HepG2 (cell line): Measurements from ENCODE around the gene KLHL35.

Experiments
- CTCF ChIP-seq: sonication (generic); formaldehyde crosslinking; IDR thresholded peaks from 2 replicates; pipeline ENCODE4 v1.5.0; 2020; ENCODE audit warnings: mild to moderate bottlenecking, missing genetic modification reagents, moderate library complexity
- JUN ChIP-seq: sonication (generic); formaldehyde crosslinking; IDR thresholded peaks from 2 replicates; pipeline ENCODE4 v1.4.0; 2020; ENCODE audit warnings: mild to moderate bottlenecking, missing genetic modification reagents
- POLR2A ChIP-seq, 2 experiments: IDR thresholded peaks; 2 replicates each; pipeline ENCODE4 v1.6.1; 2011; ENCODE audit warnings: low read depth in 2 of 2, low read length in 2 of 2, mild to moderate bottlenecking in 1 of 2, moderate library complexity in 1 of 2; ENCODE audit not compliant: insufficient read depth in 1 of 2
- PRDM4 ChIP-seq: sonication (generic); formaldehyde crosslinking; IDR thresholded peaks from 2 replicates; pipeline ENCODE4 v1.9.0; 2021; ENCODE audit warnings: missing genetic modification reagents, borderline replicate concordance
- ZNF737 ChIP-seq: sonication (generic); formaldehyde crosslinking; IDR thresholded peaks from 2 replicates; pipeline ENCODE4 v1.5.0; 2020; ENCODE audit warnings: missing genetic modification reagents, mild to moderate bottlenecking, borderline replicate concordance

- TF ChIP-seq CTCF (CRISPR knock-in tag): no peak
- TF ChIP-seq JUN (CRISPR knock-in tag): no peak
- TF ChIP-seq ZNF737: no peak
- peak in 1 of 2 experiments; percentile 63; a peak in 2 of 4 replicates for TF ChIP-seq POLR2A (IDR thresholded peaks at IDR 0.05; ENCODE audit: insufficient read depth in 1 of 2, low read depth in 2 of 2, low read length in 2 of 2)
- no peak for TF ChIP-seq PRDM4
Measured at GRCh38 chr11:75428281-75428724, 4.7 kb downstream of the KLHL35 start.
